Measurements from ENCODE around the gene CYTH1.

DNA sequence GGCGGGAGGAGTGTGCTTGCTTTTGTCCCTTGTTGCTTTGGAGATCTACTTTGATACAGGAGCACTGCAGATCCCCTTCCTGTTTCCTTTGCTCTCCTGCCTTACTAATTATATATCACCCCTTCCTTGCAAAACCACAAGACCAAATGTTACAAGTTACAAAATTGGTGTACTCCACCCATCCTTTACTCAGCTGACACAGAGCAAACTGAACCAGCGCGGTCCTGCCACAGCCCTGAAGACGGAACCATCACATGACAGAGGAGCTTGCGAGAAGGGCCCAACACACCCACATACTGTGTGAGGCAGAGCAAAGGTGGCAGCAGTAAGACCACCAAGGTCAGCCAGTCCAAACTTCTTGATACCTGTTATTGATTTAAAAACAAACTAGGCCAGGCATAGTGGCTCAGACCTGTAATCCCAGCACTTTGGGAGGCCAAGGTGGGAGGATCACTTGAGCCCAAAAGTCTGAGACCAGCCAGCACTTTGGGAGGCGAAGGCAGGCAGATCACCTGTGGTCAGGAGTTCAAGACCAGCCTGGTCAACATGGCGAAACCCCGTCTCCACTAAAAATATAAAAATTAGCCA, 33.2 kb downstream of the CYTH1 start:
- TF ChIP-seq, protein P1, sequence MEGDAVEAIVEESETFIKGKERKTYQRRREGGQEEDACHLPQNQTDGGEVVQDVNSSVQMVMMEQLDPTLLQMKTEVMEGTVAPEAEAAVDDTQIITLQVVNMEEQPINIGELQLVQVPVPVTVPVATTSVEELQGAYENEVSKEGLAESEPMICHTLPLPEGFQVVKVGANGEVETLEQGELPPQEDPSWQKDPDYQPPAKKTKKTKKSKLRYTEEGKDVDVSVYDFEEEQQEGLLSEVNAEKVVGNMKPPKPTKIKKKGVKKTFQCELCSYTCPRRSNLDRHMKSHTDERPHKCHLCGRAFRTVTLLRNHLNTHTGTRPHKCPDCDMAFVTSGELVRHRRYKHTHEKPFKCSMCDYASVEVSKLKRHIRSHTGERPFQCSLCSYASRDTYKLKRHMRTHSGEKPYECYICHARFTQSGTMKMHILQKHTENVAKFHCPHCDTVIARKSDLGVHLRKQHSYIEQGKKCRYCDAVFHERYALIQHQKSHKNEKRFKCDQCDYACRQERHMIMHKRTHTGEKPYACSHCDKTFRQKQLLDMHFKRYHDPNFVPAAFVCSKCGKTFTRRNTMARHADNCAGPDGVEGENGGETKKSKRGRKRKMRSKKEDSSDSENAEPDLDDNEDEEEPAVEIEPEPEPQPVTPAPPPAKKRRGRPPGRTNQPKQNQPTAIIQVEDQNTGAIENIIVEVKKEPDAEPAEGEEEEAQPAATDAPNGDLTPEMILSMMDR (IDR thresholded peaks at IDR 0.05; ENCODE audit: low read depth, low read length, missing input control) = no peak
- TF ChIP-seq, protein P2, sequence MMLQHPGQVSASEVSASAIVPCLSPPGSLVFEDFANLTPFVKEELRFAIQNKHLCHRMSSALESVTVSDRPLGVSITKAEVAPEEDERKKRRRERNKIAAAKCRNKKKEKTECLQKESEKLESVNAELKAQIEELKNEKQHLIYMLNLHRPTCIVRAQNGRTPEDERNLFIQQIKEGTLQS (IDR thresholded peaks at IDR 0.05) = no peak
- peak; percentile 4 for TF ChIP-seq YY1 (IDR thresholded peaks at IDR 0.05)
- no peak for TF ChIP-seq TAF1 (conservative IDR thresholded peaks at IDR 0.05)
- no peak for TF ChIP-seq RAD21 (IDR thresholded peaks at IDR 0.05)
- TF ChIP-seq, protein P3, sequence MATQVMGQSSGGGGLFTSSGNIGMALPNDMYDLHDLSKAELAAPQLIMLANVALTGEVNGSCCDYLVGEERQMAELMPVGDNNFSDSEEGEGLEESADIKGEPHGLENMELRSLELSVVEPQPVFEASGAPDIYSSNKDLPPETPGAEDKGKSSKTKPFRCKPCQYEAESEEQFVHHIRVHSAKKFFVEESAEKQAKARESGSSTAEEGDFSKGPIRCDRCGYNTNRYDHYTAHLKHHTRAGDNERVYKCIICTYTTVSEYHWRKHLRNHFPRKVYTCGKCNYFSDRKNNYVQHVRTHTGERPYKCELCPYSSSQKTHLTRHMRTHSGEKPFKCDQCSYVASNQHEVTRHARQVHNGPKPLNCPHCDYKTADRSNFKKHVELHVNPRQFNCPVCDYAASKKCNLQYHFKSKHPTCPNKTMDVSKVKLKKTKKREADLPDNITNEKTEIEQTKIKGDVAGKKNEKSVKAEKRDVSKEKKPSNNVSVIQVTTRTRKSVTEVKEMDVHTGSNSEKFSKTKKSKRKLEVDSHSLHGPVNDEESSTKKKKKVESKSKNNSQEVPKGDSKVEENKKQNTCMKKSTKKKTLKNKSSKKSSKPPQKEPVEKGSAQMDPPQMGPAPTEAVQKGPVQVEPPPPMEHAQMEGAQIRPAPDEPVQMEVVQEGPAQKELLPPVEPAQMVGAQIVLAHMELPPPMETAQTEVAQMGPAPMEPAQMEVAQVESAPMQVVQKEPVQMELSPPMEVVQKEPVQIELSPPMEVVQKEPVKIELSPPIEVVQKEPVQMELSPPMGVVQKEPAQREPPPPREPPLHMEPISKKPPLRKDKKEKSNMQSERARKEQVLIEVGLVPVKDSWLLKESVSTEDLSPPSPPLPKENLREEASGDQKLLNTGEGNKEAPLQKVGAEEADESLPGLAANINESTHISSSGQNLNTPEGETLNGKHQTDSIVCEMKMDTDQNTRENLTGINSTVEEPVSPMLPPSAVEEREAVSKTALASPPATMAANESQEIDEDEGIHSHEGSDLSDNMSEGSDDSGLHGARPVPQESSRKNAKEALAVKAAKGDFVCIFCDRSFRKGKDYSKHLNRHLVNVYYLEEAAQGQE (IDR thresholded peaks at IDR 0.05) = no peak
- TF ChIP-seq FOXA1 (IDR thresholded peaks at IDR 0.05) = no peak
- TF ChIP-seq, protein P4, sequence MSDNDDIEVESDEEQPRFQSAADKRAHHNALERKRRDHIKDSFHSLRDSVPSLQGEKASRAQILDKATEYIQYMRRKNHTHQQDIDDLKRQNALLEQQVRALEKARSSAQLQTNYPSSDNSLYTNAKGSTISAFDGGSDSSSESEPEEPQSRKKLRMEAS (IDR thresholded peaks at IDR 0.05) = no peak
- TF ChIP-seq, protein P5, sequence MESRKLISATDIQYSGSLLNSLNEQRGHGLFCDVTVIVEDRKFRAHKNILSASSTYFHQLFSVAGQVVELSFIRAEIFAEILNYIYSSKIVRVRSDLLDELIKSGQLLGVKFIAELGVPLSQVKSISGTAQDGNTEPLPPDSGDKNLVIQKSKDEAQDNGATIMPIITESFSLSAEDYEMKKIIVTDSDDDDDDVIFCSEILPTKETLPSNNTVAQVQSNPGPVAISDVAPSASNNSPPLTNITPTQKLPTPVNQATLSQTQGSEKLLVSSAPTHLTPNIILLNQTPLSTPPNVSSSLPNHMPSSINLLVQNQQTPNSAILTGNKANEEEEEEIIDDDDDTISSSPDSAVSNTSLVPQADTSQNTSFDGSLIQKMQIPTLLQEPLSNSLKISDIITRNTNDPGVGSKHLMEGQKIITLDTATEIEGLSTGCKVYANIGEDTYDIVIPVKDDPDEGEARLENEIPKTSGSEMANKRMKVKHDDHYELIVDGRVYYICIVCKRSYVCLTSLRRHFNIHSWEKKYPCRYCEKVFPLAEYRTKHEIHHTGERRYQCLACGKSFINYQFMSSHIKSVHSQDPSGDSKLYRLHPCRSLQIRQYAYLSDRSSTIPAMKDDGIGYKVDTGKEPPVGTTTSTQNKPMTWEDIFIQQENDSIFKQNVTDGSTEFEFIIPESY (IDR thresholded peaks at IDR 0.05) = no peak
- TF ChIP-seq NR2F2 (IDR thresholded peaks at IDR 0.05) = no peak
- TF ChIP-seq JUND (IDR thresholded peaks at IDR 0.05) = no peak
- no peak for TF ChIP-seq SP1 (IDR thresholded peaks at IDR 0.05)
- peak in 1 of 2 donors; percentile 43 for TF ChIP-seq HNF4A (conservative IDR thresholded peaks at IDR 0.05)
- TF ChIP-seq GABPA (IDR thresholded peaks at IDR 0.05 in 1 of 2, conservative IDR thresholded peaks at IDR 0.05 in 1 of 2) = no peak
